Left ventricle myocardium inferior (tissue), 1 donor: ENCODE data around the gene INTS15. TPM values are rescaled to one million over a fixed set of nuclear protein-coding genes. Genes with fewer than 3 reads are reported as not detected.
A peak's percentile ranks its signal among the peaks of the same experiment; 100 is the strongest.
"Not testable (repeated sequence)": the region's sequence is repeated elsewhere in the genome, so short reads cannot be mapped to it uniquely, and the experiment has no call there.

Source experiments
- DNase-seq: peaks from one replicate; pipeline ENCODE4 v3.0.0-alpha.2; 2020
- H3K27ac ChIP-seq: fragments of 200-600 bp; replicated peaks from 2 replicates; pipeline ENCODE4 v1.8.0; 2021
- H3K27me3 ChIP-seq: fragments of 200-600 bp; 2 replicates; pipeline ENCODE4 v1.8.0; 2021; ENCODE audit warnings: low read depth
- H3K36me3 ChIP-seq: fragments of 200-600 bp; 2 replicates; pipeline ENCODE4 v1.8.0; 2021
- H3K4me1 ChIP-seq: fragments of 200-600 bp; 2 replicates; pipeline ENCODE4 v1.8.0; 2021
- H3K4me3 ChIP-seq: fragments of 200-600 bp; 2 replicates; pipeline ENCODE4 v1.8.0; 2021; ENCODE audit warnings: mild to moderate bottlenecking, moderate library complexity
- H3K9me3 ChIP-seq: fragments of 200-600 bp; replicated peaks from 2 replicates; pipeline ENCODE4 v1.8.0; 2021
- CTCF ChIP-seq: fragments of 200-600 bp; IDR thresholded peaks from 2 replicates; pipeline ENCODE4 v1.8.0; 2021; ENCODE audit warnings: antibody characterized with exemption, mild to moderate bottlenecking, borderline replicate concordance
- intact Hi-C: fragments of 100-400 bp; cut with micrococcal nuclease; formaldehyde crosslinking; loops from one replicate; pipeline ENCODE4 v1.11.0; 2022
- total RNA-seq: library from RNA; stranded (reverse); fragmentation: NEBNext Ultra II Directional; extraction: Animal tissue kit (Norgen Biotek cat#: 25700); gene quantifications from one replicate; pipeline ENCODE4 v1.2.1, GENCODE V29; 2021
- donor health status: DM: no; HTN: yes; CAD: no; lungs with severe emphysema.

Gene INTS15
- total RNA-seq, 1 donor from 2014 or later: 14.4 TPM

- no peaks in the 10 kb centered on the region for H3K36me3 ChIP-seq
- TF ChIP-seq CTCF: no peak
- intact Hi-C loops: no loop called here
- H3K9me3 ChIP-seq: no peaks in the 10 kb centered on the region
- H3K4me3 ChIP-seq: no peak overlapping the region
- H3K27me3 ChIP-seq: no peaks in the 10 kb centered on the region
- DNase-seq: no peak
- peaks cover 5% of the 10 kb centered on the region for H3K4me1 ChIP-seq
- H3K27ac ChIP-seq: no peak overlapping the region
Measured at GRCh38 chr7:6631605-6632004, 41.8 kb downstream of the INTS15 start.

DNA sequence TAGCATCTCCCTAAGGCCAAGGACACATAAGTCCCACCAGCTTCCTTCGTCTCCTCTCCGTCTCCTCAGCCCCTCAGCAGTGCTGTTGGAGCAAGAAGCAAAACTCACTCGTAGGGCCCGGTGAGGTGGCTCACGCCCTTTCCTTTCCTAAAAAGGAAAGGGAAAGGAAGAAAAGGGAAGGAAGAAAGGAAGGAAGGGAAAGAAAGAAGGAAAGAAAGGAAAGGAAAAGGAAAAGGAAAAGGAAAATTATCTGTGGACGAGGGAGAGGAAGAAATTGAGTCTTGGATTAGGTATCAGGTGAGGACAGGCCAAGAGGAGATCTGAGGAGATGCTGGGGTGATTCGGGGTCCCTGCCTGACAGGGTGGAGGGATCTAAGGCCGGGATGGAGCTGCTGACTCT, 44.2 kb downstream of the INTS15 start:
- intact Hi-C loops: no loop called here
- no peak for TF ChIP-seq CTCF

DNA sequence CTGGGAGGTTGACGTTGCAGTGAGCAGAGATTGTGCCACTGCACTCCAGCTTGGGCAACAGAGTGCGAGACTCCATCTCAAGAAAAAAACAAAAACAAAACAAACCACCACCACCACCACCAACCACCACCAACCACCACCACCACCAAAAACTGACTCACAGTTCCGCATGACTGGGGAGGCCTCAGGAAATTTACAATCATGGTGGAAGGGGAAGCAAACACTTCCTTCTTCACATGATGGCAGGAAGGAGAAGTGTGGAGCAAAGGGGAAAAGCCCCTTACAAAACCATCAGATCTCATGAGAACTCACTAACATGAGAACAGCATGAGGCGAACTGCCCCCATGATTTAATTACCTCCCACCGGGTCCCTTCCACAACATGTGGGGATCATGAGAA, 45.1 kb downstream of the INTS15 start:
- intact Hi-C loops, H3K9me3 ChIP-seq, H3K4me3 ChIP-seq, H3K36me3 ChIP-seq, H3K27me3 ChIP-seq, DNase-seq, H3K27ac ChIP-seq: not testable (repeated sequence)
- peaks cover 35% of the 10 kb centered on the region for H3K4me1 ChIP-seq

More for the DNA sequence above, 44.2 kb downstream of the INTS15 start:
- H3K4me1 ChIP-seq: peaks cover 25% of the 10 kb centered on the region
- H3K4me3 ChIP-seq: no peak overlapping the region
- no peaks in the 10 kb centered on the region for H3K27me3 ChIP-seq
- H3K9me3 ChIP-seq: no peaks in the 10 kb centered on the region
- no peak for DNase-seq
- no peaks in the 10 kb centered on the region for H3K36me3 ChIP-seq
- H3K27ac ChIP-seq: no peak overlapping the region

DNA sequence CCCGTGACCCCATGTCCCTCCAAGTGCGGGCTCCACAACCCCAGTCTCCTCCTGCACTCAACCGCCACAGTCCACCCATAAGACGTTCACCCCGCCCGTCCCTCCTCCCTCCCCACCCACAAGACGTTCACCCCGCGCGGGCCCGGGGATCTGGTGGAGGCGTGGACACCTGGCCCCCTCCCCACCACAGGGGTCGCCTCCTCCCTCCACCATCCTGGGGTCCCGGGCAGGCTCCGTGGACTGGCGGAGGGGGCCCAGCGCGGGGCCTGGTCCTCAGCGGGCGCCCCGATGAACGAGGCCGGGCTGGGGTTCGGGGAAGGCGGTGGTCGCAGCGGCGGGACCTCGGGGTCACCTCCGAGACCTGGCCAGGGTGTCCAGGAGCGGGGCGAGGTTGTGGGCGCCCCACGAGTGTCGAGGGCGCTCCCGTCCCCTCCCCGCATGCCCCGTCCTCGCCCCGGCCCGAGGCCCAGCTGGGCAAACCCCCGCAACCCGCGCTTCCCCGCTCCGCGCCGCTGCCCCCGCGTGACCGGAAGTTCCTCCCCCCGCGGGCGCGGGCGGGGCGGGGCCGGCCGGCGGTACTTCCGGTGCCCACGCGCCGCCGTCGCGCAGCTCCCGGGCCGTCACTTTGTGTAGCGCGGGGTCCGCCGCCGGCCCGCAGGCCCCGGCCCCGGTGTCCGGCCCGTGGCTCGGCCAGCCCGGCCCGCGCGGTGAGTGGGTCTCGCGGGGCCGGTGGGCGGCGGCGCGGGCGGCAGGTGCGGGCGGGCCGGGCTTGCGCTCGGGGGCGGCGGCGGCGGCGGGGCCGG, 47.1 kb downstream of the INTS15 start, which contains the start of gene ZNF316:
Gene ZNF316 (plus strand): TSS at position 578 of the 803 bp plus-strand sequence. CDS start 5,092 bp downstream, outside the sequence.
- TF ChIP-seq CTCF: no peak
- intact Hi-C loops: no loop called here
- Histone ChIP-seq H3K27me3 (no peaks in the 10 kb centered on the region), H3K4me1 (peaks cover 38% of the 10 kb centered on the region), H3K36me3 (peaks cover 18% of the 10 kb centered on the region), H3K4me3 (peak within 1 kb of the TSS; percentile 90), H3K9me3 (no peaks in the 10 kb centered on the region), H3K27ac (peak within 1 kb of the TSS; percentile 84)
- DNase-seq: peak; percentile 72

DNA sequence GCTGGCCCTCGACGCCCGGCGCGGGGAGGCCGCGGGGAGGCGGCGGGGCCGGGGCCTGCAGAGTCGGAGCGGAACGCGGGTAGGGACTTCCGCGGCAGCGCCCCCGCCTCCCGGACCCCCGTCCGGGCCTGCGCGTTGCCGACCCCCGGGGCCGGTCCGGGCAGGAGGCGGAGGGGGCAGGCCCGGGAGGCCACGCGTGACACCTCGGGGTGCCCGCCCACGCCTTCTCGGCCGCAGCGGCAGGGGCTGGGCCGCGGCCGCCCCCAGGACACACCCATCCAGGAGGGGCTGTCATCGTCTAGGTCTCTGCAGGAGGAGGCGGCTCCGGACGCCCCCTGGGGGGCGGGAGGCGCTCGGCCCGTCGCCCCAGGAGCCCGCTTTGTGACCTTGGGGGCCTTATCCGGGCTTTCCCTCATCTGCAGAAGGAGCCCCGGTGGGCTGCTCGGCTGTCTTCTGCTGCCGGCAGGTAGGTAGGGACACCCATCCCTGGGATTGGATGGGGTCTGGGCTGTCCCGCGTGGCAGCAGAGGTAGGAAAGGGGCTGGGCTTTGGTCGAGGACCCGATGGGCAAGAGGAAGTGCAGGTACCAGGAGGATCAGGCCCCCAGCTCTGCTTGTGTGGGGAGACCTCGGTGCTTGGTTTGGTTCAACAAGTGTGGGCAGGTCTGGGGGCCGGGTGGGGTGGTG, 47.9 kb downstream of the INTS15 start:
- Histone ChIP-seq H3K4me3 (peak overlapping the region; percentile 90), H3K9me3 (no peaks in the 10 kb centered on the region), H3K27me3 (no peaks in the 10 kb centered on the region), H3K36me3 (peaks cover 25% of the 10 kb centered on the region), H3K4me1 (peaks cover 38% of the 10 kb centered on the region), H3K27ac (peak overlapping the region; percentile 78)
- intact Hi-C loops: no loop called here
- no peak for DNase-seq
- no peak for TF ChIP-seq CTCF

- no peak for TF ChIP-seq CTCF
- no peak for DNase-seq
- Histone ChIP-seq H3K27me3 (no peaks in the 10 kb centered on the region), H3K27ac (no peak overlapping the region), H3K9me3 (no peaks in the 10 kb centered on the region), H3K36me3 (peaks cover 39% of the 10 kb centered on the region), H3K4me3 (peak overlapping the region; percentile 90), H3K4me1 (peaks cover 38% of the 10 kb centered on the region)
- intact Hi-C loops: no loop called here
Measured at GRCh38 chr7:6639032-6639431, 49.2 kb downstream of the INTS15 start.
